Vagina (tissue), 2 donors: Measurements from ENCODE around the gene CCDC92B.

Experiments
- POLR2A ChIP-seq, 2 donors: fragments of 450-650 bp; IDR thresholded peaks; one replicate each; pipeline ENCODE4 v1.6.1; 2017; ENCODE audit warnings: antibody characterized with exemption in 2 of 2, mild to moderate bottlenecking in 2 of 2, moderate library complexity in 2 of 2
- POLR2AphosphoS5 ChIP-seq, 2 donors: sonication (generic); formaldehyde crosslinking; IDR thresholded peaks; one replicate each; pipeline ENCODE4 v1.9.0; 2017; ENCODE audit warnings: antibody characterized with exemption in 2 of 2, mild to moderate bottlenecking in 2 of 2, low read depth in 1 of 2; ENCODE audit not compliant: insufficient read depth in 1 of 2
- TF ChIP-seq, protein P1 (sequence below), 3 experiments: fragments of 450-650 bp in 2 of 3; fragments of 200-600 bp in 1 of 3; sonication (generic) in 1 of 3; IDR thresholded peaks; one replicate each; pipeline ENCODE4 v1.5.1; 2017 to 2019; ENCODE audit warnings: antibody characterized with exemption in 3 of 3, mild to moderate bottlenecking in 2 of 3, moderate library complexity in 2 of 3

GRCh38 chr17:2700491-2701141 is 48.8 kb downstream of the CCDC92B start:
- TF ChIP-seq, protein P1, sequence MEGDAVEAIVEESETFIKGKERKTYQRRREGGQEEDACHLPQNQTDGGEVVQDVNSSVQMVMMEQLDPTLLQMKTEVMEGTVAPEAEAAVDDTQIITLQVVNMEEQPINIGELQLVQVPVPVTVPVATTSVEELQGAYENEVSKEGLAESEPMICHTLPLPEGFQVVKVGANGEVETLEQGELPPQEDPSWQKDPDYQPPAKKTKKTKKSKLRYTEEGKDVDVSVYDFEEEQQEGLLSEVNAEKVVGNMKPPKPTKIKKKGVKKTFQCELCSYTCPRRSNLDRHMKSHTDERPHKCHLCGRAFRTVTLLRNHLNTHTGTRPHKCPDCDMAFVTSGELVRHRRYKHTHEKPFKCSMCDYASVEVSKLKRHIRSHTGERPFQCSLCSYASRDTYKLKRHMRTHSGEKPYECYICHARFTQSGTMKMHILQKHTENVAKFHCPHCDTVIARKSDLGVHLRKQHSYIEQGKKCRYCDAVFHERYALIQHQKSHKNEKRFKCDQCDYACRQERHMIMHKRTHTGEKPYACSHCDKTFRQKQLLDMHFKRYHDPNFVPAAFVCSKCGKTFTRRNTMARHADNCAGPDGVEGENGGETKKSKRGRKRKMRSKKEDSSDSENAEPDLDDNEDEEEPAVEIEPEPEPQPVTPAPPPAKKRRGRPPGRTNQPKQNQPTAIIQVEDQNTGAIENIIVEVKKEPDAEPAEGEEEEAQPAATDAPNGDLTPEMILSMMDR (IDR thresholded peaks at IDR 0.05), result no peak
- TF ChIP-seq POLR2AphosphoS5 (IDR thresholded peaks at IDR 0.05; ENCODE audit: insufficient read depth in 1 of 2, low read depth in 1 of 2) (no peak), POLR2A (IDR thresholded peaks at IDR 0.05) (no peak)
